HG02884 (cell line): Measurements from ENCODE around the gene MARCOL.
"Not testable (repeated sequence)": the region's sequence is repeated elsewhere in the genome, so short reads cannot be mapped to it uniquely, and the experiment has no call there.

ENCODE experiments used
- ATAC-seq: cut with Tn5 transposase; IDR thresholded peaks from one replicate; pipeline ENCODE4 v1.9.1; 2021; ENCODE audit warnings: mild to moderate bottlenecking, moderate library complexity; ENCODE audit not compliant: unreplicated experiment

MARCOL gene

GRCh38 chr5:148261221-148261620 lies 22.9 kb downstream of the MARCOL start:
- ATAC-seq = no peak

GRCh38 chr5:148267962-148268361 lies 29.6 kb downstream of the MARCOL start:
- ATAC-seq = no peak

- no peak for ATAC-seq
Measured at GRCh38 chr5:148268566-148268965, 30.2 kb downstream of the MARCOL start, which contains the start of gene SPINK13. Gene SPINK13, plus strand, starts transcription at chr5:148268794. Its CDS starts 1,279 bp downstream, at chr5:148270073.

GRCh38 chr5:148275129-148275528 lies 36.8 kb downstream of the MARCOL start:
- not testable (repeated sequence) for ATAC-seq

- ATAC-seq = not testable (repeated sequence)
Measured at GRCh38 chr5:148280893-148281292, 42.6 kb downstream of the MARCOL start.

GRCh38 chr5:148281336-148281735 lies 43.0 kb downstream of the MARCOL start:
- not testable (repeated sequence) for ATAC-seq

- no peak for ATAC-seq
Measured at GRCh38 chr5:148290271-148291195, 52.2 kb downstream of the MARCOL start.
